ENCODE results near the gene CHD1L.

DNA sequence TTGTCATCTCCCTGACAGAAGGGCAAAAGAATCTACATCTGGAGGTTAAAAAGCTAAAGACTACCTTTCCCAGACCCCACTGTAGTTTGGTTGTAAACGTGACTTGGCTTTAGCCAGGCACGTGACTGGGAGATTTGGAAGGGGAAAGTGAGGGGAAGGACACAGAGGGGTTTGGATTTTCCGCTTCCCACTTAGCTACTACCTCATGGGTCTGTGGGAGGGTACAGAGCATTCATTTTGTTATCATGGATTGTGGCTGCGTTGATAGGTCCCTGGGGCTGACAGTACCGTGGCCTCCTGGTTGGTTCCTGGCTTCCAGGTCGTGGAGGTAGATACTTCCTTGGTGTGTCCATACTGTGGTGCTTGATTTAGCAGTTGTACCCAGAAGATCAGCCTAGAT, 2.6 kb downstream of the CHD1L start:
- TF ChIP-seq POLR2A (IDR thresholded peaks at IDR 0.05) (no peak), POLR2AphosphoS5 (IDR thresholded peaks at IDR 0.05) (no peak), EP300 (IDR thresholded peaks at IDR 0.05) (no peak)
- TF ChIP-seq, protein P1, sequence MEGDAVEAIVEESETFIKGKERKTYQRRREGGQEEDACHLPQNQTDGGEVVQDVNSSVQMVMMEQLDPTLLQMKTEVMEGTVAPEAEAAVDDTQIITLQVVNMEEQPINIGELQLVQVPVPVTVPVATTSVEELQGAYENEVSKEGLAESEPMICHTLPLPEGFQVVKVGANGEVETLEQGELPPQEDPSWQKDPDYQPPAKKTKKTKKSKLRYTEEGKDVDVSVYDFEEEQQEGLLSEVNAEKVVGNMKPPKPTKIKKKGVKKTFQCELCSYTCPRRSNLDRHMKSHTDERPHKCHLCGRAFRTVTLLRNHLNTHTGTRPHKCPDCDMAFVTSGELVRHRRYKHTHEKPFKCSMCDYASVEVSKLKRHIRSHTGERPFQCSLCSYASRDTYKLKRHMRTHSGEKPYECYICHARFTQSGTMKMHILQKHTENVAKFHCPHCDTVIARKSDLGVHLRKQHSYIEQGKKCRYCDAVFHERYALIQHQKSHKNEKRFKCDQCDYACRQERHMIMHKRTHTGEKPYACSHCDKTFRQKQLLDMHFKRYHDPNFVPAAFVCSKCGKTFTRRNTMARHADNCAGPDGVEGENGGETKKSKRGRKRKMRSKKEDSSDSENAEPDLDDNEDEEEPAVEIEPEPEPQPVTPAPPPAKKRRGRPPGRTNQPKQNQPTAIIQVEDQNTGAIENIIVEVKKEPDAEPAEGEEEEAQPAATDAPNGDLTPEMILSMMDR (IDR thresholded peaks at IDR 0.05) = no peak

Measured in gastroesophageal sphincter (tissue), 3 donors.